Left kidney (tissue), 2 donors: ENCODE data around the gene C1QTNF4. TPM values are rescaled to one million over a fixed set of nuclear protein-coding genes. Genes with fewer than 3 reads are reported as not detected.

Source experiments
- DNase-seq: peaks from one replicate; pipeline ENCODE4 v3.0.0-alpha.2; 2013
- polyA plus RNA-seq: library from polyadenylated mRNA; unstranded; fragments of 120-200 nt; gene quantifications from one replicate; pipeline ENCODE4 v1.2.1, GENCODE V29; 2013; ENCODE audit not compliant: insufficient read length

The C1QTNF4 gene
- polyA plus RNA-seq, 1 donor: 5.8 TPM

- DNase-seq: no peak
These were observed 818 bp upstream of the C1QTNF4 start for GRCh38 chr11:47595029-47595428.

DNA sequence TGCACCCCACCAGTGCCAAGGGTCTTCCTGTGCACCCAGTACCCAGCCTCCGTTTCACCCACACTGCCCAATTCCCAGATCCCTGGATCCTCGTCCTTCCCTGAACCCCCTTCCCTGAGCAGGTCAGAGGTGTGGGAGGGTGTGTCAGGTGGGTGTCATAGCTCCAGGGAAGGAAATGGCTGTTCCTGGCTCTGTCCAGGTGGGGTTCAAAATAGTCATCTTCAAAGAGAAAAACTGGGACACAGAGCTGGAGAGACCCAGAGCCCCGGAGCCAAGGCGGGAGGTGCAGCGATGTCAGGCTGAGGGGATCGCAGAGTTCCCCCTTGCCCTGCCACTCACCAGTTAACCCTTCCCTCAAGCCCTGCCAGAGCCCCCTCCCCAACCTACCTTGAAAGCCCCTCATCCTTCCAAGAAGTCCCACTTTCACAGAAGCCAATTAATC is 698 bp downstream of the C1QTNF4 start:
- no peak for DNase-seq

DNA sequence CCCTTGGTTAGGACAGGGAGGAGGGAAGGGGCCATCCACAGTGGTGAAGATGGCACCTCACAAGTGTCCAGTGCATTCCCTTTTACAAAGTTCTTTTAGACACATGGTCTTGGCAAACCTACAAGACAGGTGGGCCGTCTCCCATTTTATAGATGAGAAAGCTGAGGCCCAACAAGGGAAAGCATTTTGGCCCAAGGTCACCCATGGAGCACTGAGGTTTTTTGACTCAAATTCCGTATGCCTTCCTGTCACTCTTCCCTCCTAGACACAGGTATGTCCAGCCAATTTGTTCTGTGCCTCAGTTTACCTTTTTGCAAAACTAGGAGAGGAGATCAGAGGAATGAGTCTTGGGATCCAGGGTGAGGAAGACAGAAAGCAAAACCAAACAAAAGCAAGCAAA is 1.2 kb downstream of the C1QTNF4 start:
- DNase-seq: no peak

DNA sequence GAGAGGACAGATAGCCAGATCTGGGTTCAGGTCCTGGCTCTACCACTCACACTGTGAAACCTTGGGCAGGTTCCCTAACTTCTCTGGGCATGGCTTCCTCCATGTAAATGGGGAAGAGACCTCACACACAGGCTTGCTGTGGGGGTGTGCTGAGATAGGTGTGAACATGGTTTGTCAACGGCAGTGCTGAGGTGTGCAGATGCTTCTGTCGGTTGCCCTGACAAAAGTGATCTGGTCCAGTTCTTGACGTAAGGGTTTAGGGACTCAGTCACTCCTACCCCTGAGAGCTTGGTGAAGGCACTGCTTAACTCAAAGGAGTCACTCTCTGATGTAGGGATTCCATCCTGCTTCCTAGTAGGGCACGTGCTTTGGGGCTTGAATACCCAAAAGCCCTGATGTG is 2.0 kb downstream of the C1QTNF4 start:
- no peak for DNase-seq

DNA sequence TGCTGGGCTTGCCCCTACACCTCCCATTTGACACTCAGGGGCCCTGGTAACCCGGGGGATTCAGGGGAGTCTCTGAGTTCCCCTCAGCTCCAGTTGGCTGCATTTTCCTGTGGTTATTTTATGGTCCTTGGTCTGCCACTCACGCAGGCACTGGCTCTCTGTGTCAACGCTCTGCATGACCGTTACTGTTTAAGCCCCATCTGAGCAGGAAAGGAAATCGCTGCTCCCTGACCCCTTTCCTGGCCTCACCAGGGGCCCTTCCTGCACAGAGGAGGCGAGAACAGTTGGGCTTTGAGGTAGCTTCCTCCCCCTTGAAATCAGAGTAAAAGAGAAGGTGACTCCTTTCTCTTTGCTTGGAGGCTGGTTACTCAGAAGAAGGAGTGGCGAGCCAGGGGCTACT is 2.4 kb downstream of the C1QTNF4 start:
- no peak for DNase-seq

DNA sequence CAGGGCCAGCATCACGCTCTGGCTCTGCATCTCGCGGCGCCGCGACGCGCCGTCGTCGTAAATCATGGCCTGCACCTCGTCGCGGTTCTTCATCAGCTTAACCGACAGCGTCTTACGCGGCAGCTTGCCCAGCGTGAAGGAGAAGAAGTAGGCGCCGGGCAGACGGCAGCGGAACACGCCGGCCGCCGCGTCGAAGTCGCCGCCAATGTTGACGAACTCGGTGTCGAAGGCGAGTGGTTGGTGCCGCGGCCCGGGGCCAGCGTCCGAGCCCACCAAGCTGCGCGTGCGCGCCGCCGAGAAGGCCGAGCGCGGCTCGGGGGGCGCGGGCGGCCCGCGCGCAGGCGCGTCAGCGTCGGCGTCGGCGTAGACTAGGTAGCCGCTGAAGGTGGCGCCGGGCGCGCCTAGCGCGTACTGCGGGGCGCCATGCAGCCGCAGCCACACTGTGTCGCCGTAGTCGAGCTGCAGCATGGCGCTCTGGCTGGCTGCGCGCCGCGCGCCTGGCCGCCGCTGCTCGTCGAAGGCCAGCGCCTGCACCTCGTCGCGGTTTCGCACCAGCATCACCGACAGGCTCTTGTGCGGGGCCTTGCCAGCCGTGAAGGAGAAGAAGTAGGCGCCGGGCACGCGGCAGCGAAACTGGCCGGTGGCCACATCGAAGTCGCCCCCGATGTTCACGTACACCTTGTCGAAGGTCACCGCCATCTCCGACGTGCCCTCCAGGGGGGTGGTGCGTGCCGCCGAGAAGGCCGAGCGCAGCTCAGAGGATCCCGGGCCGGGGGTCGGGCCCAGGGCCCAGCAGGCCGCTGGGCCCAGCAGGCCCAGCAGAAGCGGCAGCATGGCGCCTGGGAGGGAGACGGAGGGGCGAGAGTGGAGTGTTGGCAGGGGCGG is 4.0 kb downstream of the C1QTNF4 start:
- DNase-seq: no peak

GRCh38 chr11:47589584-47589976 is 4.6 kb downstream of the C1QTNF4 start:
- DNase-seq: no peak

GRCh38 chr11:47589118-47589517 is 5.1 kb downstream of the C1QTNF4 start:
- no peak for DNase-seq

- DNase-seq: no peak
These were observed 6.4 kb downstream of the C1QTNF4 start for GRCh38 chr11:47587723-47588326.

DNA sequence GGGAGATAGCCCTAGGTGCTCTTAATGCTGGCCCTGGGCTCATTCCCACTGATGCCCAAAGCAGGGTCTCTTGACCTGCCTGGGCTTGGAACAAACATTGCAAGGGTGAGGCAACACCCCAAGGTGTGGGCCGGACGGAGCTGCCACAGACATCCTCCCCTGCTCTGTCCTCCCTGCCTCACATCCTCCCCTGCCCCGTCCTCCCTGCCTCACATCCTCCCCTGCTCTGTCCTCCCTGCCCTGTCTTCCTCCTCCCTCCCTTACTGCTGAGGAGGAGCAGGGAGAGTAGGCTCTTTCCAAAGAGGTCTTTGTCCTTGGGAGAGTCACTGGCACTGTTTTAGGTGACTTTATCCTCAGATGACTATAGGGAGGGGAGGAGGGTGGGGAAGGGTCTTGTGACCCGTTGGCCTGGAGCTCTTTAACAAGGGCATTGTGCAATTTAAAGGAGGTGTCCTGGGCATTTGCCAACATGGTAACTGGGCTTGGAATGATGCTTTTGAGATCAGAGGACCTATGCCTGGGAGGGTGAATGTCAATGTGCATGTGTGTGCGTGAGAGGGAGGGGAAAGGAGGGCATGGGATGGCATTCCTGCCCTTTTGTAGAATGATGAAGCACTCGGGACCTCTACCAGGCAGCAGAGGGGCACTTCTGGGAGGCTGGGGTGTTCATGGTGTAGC is 7.0 kb downstream of the C1QTNF4 start:
- no peak for DNase-seq

DNA sequence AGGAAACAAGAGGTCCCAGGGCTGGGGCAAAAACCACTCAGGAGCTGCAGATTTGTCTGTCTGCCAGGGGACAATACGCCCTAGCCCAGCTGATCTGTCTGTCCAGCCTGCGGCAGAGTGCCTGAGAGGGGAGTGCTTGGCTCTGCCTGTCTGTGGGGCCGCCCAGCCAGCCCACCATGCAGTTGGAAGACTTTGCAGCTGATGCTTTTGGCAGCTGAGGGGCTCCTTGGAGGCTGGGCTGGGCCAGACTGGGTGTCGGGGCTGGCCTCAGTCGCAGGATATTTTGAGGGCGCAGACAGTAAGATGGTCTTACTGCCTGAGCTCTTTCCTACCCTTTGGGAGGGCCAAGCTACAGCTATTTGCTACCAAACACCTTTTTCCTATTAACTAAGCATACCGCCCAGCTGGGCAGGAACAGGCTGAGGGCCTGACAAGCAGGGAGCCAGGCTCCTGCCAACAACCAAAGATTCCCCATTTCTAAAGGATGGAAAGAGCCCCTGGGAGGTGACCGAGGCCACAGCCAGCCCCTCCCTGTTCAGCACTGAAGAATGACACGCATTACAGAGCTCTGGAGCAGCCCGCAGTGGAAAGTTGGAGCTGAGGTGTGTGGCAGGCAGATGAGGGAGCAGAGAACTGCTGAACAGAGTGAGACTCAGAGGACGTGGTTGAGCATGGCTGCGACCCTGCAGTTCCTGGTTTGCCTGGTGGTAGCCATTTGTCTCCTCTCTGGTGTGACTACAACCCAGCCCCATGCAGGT is 7.9 kb downstream of the C1QTNF4 start, which contains the start of gene FAM180B:
Gene FAM180B (plus strand): TSS at position 581 of the 758 bp plus-strand sequence. CDS start 91 bp downstream, at position 672.
- DNase-seq: no peak

GRCh38 chr11:47583844-47584243 is 10.4 kb downstream of the C1QTNF4 start:
- no peak for DNase-seq

GRCh38 chr11:47578524-47579494 is 15.4 kb downstream of the C1QTNF4 start, which contains the start of the genes KBTBD4 and NDUFS3:
Gene KBTBD4, minus strand, starts transcription at chr11:47578970. Its CDS starts 19 bp downstream, at chr11:47578951.
Gene NDUFS3, plus strand, starts transcription at chr11:47579074. Its CDS starts 18 bp downstream, at chr11:47579092.
- DNase-seq: peak; percentile 94

GRCh38 chr11:47577460-47578041 is 16.7 kb downstream of the C1QTNF4 start:
- DNase-seq: no peak

DNA sequence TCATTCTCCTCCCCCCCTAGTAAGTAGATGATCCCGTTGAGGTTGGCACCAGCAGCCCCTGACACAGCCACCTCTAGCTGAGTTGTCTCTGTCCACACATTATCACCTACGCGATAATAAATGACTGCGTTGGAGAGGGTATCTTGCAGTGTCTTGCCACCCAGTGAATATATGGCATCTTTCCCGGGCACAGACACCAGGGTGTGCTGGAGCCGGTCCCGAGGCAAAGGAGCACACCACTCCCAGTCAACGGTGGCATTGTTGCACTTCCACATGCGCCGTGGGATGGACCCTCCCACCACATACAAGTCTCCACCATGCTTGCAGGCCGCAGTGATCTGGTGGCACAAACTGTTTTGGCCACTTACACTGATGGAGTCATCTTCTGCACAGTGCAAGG is 20.9 kb downstream of the C1QTNF4 start:
- DNase-seq: no peak

- DNase-seq: no peak
These were observed 21.4 kb downstream of the C1QTNF4 start for GRCh38 chr11:47572715-47573255.

DNA sequence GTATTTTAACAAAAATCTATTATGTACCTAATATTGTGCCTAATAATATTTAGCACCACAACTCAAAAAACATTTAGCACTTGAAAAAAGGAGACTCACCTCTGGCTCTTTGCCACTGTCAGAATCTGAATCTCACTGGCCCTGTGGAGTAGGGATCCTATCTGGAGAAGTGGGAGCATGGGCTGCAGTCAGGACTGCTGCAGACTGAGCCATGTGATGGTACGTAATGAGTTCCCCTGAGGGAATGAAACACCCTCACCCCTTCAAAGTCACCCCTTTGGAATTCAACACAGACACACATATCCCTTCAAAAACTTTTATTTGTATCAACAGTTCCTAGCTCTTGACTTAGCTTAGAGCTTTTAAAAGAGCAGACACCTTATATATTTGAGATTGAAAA is 22.3 kb downstream of the C1QTNF4 start:
- no peak for DNase-seq

DNA sequence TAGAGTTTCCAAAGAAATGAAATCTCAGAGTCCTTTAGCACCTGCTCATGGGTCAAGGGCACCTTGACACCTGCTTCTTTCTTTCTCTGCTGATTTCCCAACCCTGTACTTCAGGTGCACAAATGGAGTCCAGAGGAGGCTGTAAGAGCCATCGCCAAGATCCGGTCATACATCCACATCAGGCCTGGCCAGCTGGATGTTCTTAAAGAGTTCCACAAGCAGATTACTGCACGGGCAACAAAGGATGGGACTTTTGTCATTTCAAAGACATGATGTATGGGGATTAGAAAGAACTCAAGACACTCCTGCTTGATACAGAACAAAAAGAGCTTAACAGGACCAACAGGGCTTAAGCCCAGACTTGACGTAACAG is 22.9 kb downstream of the C1QTNF4 start:
- DNase-seq: no peak

GRCh38 chr11:47570651-47571356 is 23.4 kb downstream of the C1QTNF4 start:
- DNase-seq: no peak
